ENCODE results near the gene VAT1.
"Not testable (repeated sequence)": the region's sequence is repeated elsewhere in the genome, so short reads cannot be mapped to it uniquely, and the experiment has no call there.

The VAT1 gene

DNA sequence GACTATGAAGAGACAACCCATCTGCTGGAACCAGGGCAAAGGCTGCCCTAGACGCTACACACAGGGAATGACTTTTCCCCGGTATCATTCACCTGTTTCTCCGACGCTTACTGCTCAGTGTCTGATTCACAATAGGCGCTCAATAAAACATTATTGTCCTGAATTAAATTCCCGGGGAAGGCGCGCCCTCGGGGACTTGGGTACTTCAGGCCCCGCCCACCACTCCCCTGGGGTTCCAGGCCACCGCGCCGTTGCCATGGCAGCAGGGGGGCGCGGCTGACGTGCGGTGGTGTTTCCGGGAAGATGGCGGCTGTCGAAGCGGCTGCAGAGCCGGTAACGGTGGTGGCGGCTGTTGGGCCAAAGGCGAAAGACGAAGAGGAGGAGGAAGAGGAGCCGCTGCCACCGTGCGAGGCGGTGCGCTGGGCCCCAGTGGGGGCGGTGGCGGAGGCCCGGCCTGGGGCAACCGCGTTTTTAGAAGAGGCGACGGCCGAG is 41.9 kb downstream of the VAT1 start, which contains the start of gene RUNDC1:
TSS of gene RUNDC1 (plus strand) at position 292 of the 492 bp plus-strand sequence. CDS start at position 304, 12 bp downstream.
- Histone ChIP-seq H2BK120ac (ENCODE audit: low read depth, low read length) (peak within 1 kb of the TSS; percentile 78), H3K36me3 (ENCODE audit: control insufficient read depth in 1 of 2, insufficient read depth in 2 of 2, low read depth in 1 of 2, low read length in 2 of 2) (peaks cover 3% of the 10 kb centered on the region in 2 experiments), H4K91ac (ENCODE audit: low read length) (peak within 1 kb of the TSS; percentile 43), H3K79me1 (replicated peaks; ENCODE audit: low read length, poor library complexity, severe bottlenecking) (peaks cover 2% of the 10 kb centered on the region), H3K4me1 (ENCODE audit: control insufficient read depth, insufficient read depth, low read depth, low read length) (peaks cover 10% of the 10 kb centered on the region), H3K18ac (ENCODE audit: low read depth in 1 of 2, low read length in 2 of 2) (peak within 1 kb of the TSS; percentile 65 to 90), H2BK12ac (ENCODE audit: low read length in 2 of 2) (peak within 1 kb of the TSS in 1 of 2 experiments; percentile 49), H3K4me3 (ENCODE audit: insufficient read depth in 1 of 2, low read depth in 1 of 2, low read length in 2 of 2) (peak within 1 kb of the TSS; percentile 91 to 97), H3K23ac (ENCODE audit: low read length in 2 of 2) (peak within 1 kb of the TSS; percentile 37 to 94), H3K27me3 (ENCODE audit: control insufficient read depth in 1 of 2, insufficient read depth in 1 of 2, low read length in 2 of 2) (no peaks in the 10 kb centered on the region), H2AFZ (ENCODE audit: low read depth, low read length) (peak within 1 kb of the TSS; percentile 93), H2AK5ac (ENCODE audit: low read length, severe bottlenecking) (no peak within 1 kb of the TSS), H3K9me3 (ENCODE audit: control insufficient read depth, low read length) (no peaks in the 10 kb centered on the region), H3K14ac (ENCODE audit: low read length in 2 of 2) (peak within 1 kb of the TSS in 1 of 2 experiments; percentile 92), H2BK5ac (ENCODE audit: low read depth, low read length, poor library complexity, severe bottlenecking) (peak within 1 kb of the TSS; percentile 71), H2BK15ac (ENCODE audit: low read depth, poor library complexity, severe bottlenecking) (peak within 1 kb of the TSS; percentile 91), H4K8ac (ENCODE audit: low read length) (peak within 1 kb of the TSS; percentile 86), H3K4ac (ENCODE audit: low read depth in 1 of 2, low read length in 2 of 2) (peak within 1 kb of the TSS; percentile 93 to 95), H3K27ac (ENCODE audit: low read length, poor library complexity, severe bottlenecking) (peak within 1 kb of the TSS; percentile 55), H3K9ac (ENCODE audit: low read length) (peak within 1 kb of the TSS; percentile 80), H3K4me2 (ENCODE audit: low read length, poor library complexity, severe bottlenecking) (peak within 1 kb of the TSS; percentile 81)
- WGBS, result 0% methylated on average over 24 of the region's 39 CpGs
- peak; percentile 90 for DNase-seq

DNA sequence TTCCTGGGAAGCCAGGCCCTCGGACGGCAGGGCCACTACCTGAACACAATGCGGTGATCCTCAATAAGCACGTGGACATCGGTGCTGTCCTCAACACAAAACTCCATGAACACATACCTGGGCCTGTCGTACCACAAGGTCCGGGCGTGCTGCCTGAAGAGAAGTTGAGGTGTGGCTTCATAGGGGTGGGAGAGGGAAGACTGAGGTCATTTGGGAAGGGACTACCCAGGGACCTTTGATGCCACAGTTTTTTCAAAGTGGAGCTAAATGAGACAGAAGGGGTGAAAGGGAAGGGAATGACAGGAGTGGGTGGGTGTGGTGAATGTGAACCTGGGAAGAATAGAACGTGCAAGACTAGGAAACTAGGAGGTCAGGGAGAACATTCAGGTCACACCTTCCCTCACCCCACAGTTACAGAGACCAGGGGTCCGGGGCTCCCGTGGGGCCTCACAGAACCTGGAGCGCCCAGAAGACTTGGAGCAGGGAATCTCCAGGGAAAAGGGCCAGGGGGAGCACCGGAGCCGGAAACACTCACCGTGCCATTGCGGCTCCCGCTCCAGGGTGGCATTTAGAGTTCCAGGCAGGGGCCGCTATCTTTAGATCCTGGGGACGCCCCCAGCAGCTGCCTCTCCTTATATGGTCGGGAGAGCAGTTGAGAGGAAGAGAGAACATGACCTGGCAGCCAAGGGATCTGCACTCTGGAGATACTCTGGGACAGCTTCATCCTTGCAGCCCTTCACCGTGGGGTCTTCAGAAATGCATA is 42.5 kb downstream of the VAT1 start, which contains the start of gene PTGES3L:
TSS of gene PTGES3L (minus strand) at position 570 of the 763 bp plus-strand sequence. CDS start at position 543, 27 bp downstream.
- Histone ChIP-seq H3K14ac (ENCODE audit: low read length in 2 of 2) (peak within 1 kb of the TSS in 1 of 2 experiments; percentile 92), H2BK15ac (ENCODE audit: low read depth, poor library complexity, severe bottlenecking) (peak within 1 kb of the TSS; percentile 91), H3K79me1 (replicated peaks; ENCODE audit: low read length, poor library complexity, severe bottlenecking) (peaks cover 2% of the 10 kb centered on the region), H3K9ac (ENCODE audit: low read length) (peak within 1 kb of the TSS; percentile 80), H3K4me1 (ENCODE audit: control insufficient read depth, insufficient read depth, low read depth, low read length) (peaks cover 10% of the 10 kb centered on the region), H4K91ac (ENCODE audit: low read length) (peak within 1 kb of the TSS; percentile 43), H3K4me3 (ENCODE audit: insufficient read depth in 1 of 2, low read depth in 1 of 2, low read length in 2 of 2) (peak within 1 kb of the TSS; percentile 91 to 97), H2BK120ac (ENCODE audit: low read depth, low read length) (peak within 1 kb of the TSS; percentile 78), H2BK12ac (ENCODE audit: low read length in 2 of 2) (peak within 1 kb of the TSS in 1 of 2 experiments; percentile 49), H2AFZ (ENCODE audit: low read depth, low read length) (peak within 1 kb of the TSS; percentile 93), H3K27me3 (ENCODE audit: control insufficient read depth in 1 of 2, insufficient read depth in 1 of 2, low read length in 2 of 2) (no peaks in the 10 kb centered on the region), H3K36me3 (ENCODE audit: control insufficient read depth in 1 of 2, insufficient read depth in 2 of 2, low read depth in 1 of 2, low read length in 2 of 2) (no peaks in the 10 kb centered on the region), H3K27ac (ENCODE audit: low read length, poor library complexity, severe bottlenecking) (peak within 1 kb of the TSS; percentile 55), H4K8ac (ENCODE audit: low read length) (peak within 1 kb of the TSS; percentile 86), H3K18ac (ENCODE audit: low read depth in 1 of 2, low read length in 2 of 2) (peak within 1 kb of the TSS; percentile 65 to 90), H3K4ac (ENCODE audit: low read depth in 1 of 2, low read length in 2 of 2) (peak within 1 kb of the TSS; percentile 93 to 95), H3K4me2 (ENCODE audit: low read length, poor library complexity, severe bottlenecking) (peak within 1 kb of the TSS; percentile 81), H2BK5ac (ENCODE audit: low read depth, low read length, poor library complexity, severe bottlenecking) (peak within 1 kb of the TSS; percentile 71), H2AK5ac (ENCODE audit: low read length, severe bottlenecking) (no peak within 1 kb of the TSS), H3K23ac (ENCODE audit: low read length in 2 of 2) (peak within 1 kb of the TSS; percentile 37 to 94), H3K9me3 (ENCODE audit: control insufficient read depth, low read length) (no peaks in the 10 kb centered on the region)
- WGBS, result 47% methylated on average over 20 of the region's 21 CpGs
- peak; percentile 81 for DNase-seq

DNA sequence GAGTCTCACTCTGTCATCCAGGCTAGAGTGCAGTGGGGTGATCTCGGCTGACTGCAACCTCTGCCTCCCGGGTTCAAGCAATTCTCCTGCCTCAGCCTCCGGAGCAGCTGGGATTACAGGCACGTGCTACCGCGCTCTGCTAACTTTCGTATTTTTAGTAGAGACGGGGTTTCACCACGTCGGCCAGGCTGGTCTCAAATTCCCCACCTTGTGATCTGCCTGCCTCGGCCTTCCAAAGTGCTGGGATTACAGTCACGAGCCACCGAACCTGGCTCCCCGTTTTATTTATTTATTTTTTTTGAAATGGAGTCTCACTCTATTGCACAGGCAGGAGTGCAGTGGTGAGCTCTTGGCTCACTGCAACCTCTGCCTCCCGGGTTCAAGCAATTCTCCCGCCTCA is 46.5 kb downstream of the VAT1 start:
- WGBS, result 94% methylated on average over 16 of the region's 16 CpGs
- not testable (repeated sequence) for H2BK120ac ChIP-seq (ENCODE audit: low read depth, low read length); H3K9me3 ChIP-seq (ENCODE audit: control insufficient read depth, low read length); H3K4me2 ChIP-seq (ENCODE audit: low read length, poor library complexity, severe bottlenecking); H3K4me3 ChIP-seq (ENCODE audit: insufficient read depth in 1 of 2, low read depth in 1 of 2, low read length in 2 of 2); H3K14ac ChIP-seq (ENCODE audit: low read length in 2 of 2); H4K8ac ChIP-seq (ENCODE audit: low read length); H4K91ac ChIP-seq (ENCODE audit: low read length); H3K4ac ChIP-seq (ENCODE audit: low read depth in 1 of 2, low read length in 2 of 2); H2BK15ac ChIP-seq (ENCODE audit: low read depth, poor library complexity, severe bottlenecking); H3K36me3 ChIP-seq (ENCODE audit: control insufficient read depth in 1 of 2, insufficient read depth in 2 of 2, low read depth in 1 of 2, low read length in 2 of 2); H3K27me3 ChIP-seq (ENCODE audit: control insufficient read depth in 1 of 2, insufficient read depth in 1 of 2, low read length in 2 of 2); H3K79me1 ChIP-seq (replicated peaks; ENCODE audit: low read length, poor library complexity, severe bottlenecking); H3K4me1 ChIP-seq (ENCODE audit: control insufficient read depth, insufficient read depth, low read depth, low read length); H2AK5ac ChIP-seq (ENCODE audit: low read length, severe bottlenecking); H2AFZ ChIP-seq (ENCODE audit: low read depth, low read length); H3K27ac ChIP-seq (ENCODE audit: low read length, poor library complexity, severe bottlenecking); H3K9ac ChIP-seq (ENCODE audit: low read length); H2BK12ac ChIP-seq (ENCODE audit: low read length in 2 of 2); H2BK5ac ChIP-seq (ENCODE audit: low read depth, low read length, poor library complexity, severe bottlenecking); H3K23ac ChIP-seq (ENCODE audit: low read length in 2 of 2); H3K18ac ChIP-seq (ENCODE audit: low read depth in 1 of 2, low read length in 2 of 2); DNase-seq

DNA sequence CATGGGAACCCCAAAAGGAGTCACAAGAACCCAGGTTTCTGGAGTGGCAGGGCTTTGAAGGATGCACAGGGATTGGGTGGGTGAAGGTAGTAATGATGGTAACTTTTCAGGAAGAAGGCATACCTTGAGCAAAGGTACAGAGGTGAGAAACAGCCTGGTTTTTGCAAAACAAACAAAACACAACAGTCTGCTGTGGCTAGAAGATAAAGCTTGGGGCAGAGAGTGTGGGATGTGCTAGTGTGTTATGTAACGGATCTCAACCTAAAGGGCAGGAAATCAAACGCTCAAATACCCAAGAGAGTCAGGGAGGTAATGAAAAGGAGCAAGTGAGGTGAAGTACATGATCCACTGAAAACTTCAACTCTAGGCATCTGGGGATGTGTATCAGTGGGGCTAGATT is 46.9 kb downstream of the VAT1 start:
- H2AFZ ChIP-seq (ENCODE audit: low read depth, low read length), result no peak overlapping the region

More for the DNA sequence above, 46.9 kb downstream of the VAT1 start:
- Histone ChIP-seq H2BK15ac (ENCODE audit: low read depth, poor library complexity, severe bottlenecking) (no peak overlapping the region), H3K79me1 (replicated peaks; ENCODE audit: low read length, poor library complexity, severe bottlenecking) (no peaks in the 10 kb centered on the region), H2BK12ac (ENCODE audit: low read length in 2 of 2) (no peak overlapping the region), H3K4ac (ENCODE audit: low read depth in 1 of 2, low read length in 2 of 2) (no peak overlapping the region), H3K27me3 (ENCODE audit: control insufficient read depth in 1 of 2, insufficient read depth in 1 of 2, low read length in 2 of 2) (no peaks in the 10 kb centered on the region), H3K4me3 (ENCODE audit: insufficient read depth in 1 of 2, low read depth in 1 of 2, low read length in 2 of 2) (no peak overlapping the region), H2BK5ac (ENCODE audit: low read depth, low read length, poor library complexity, severe bottlenecking) (no peak overlapping the region), H3K27ac (ENCODE audit: low read length, poor library complexity, severe bottlenecking) (no peak overlapping the region), H2AK5ac (ENCODE audit: low read length, severe bottlenecking) (no peak overlapping the region), H2BK120ac (ENCODE audit: low read depth, low read length) (no peak overlapping the region), H3K4me2 (ENCODE audit: low read length, poor library complexity, severe bottlenecking) (no peak overlapping the region), H3K23ac (ENCODE audit: low read length in 2 of 2) (no peak overlapping the region), H3K18ac (ENCODE audit: low read depth in 1 of 2, low read length in 2 of 2) (no peak overlapping the region), H4K8ac (ENCODE audit: low read length) (no peak overlapping the region), H3K14ac (ENCODE audit: low read length in 2 of 2) (no peak overlapping the region), H4K91ac (ENCODE audit: low read length) (no peak overlapping the region), H3K9me3 (ENCODE audit: control insufficient read depth, low read length) (no peaks in the 10 kb centered on the region), H3K9ac (ENCODE audit: low read length) (no peak overlapping the region), H3K36me3 (ENCODE audit: control insufficient read depth in 1 of 2, insufficient read depth in 2 of 2, low read depth in 1 of 2, low read length in 2 of 2) (no peaks in the 10 kb centered on the region), H3K4me1 (ENCODE audit: control insufficient read depth, insufficient read depth, low read depth, low read length) (peaks cover 6% of the 10 kb centered on the region)
- 89% methylated on average over 2 of the region's 2 CpGs for WGBS
- DNase-seq, result no peak
